Central memory CD4-positive, alpha-beta T cell (primary cell): ENCODE measurements around the gene IL36A.

ENCODE experiments used
- DNase-seq: peaks from one replicate; pipeline ENCODE4 v3.0.0; 2022
- total RNA-seq, 3 experiments: gene quantifications; one replicate each; lab custom pipeline; 2026; lab: John Stamatoyannopoulos, UW

The IL36A gene
- 0 to 0.58 (median 0.44) reads per million in 3 experiments for total RNA-seq

- DNase-seq, result no peak
These were observed at the start of gene IL36A for GRCh38 chr2:113005030-113005509. Gene IL36A (plus strand): TSS chr2:113005459. CDS start chr2:113005872, 413 bp downstream.

- no peak for DNase-seq
These were observed 47.7 kb upstream of the IL36A start for GRCh38 chr2:112957511-112957910.

GRCh38 chr2:112958428-112959108 lies 46.7 kb upstream of the IL36A start:
- peak; percentile 32 for DNase-seq

- DNase-seq, result no peak
These were observed 46.0 kb upstream of the IL36A start for GRCh38 chr2:112959109-112959812.

- DNase-seq, result no peak
These were observed 44.9 kb upstream of the IL36A start for GRCh38 chr2:112960230-112960825.

GRCh38 chr2:112962308-112963175 lies 42.7 kb upstream of the IL36A start:
- DNase-seq, result no peak

- no peak for DNase-seq
These were observed 38.2 kb upstream of the IL36A start for GRCh38 chr2:112967023-112967422.

- no peak for DNase-seq
These were observed 32.7 kb upstream of the IL36A start for GRCh38 chr2:112972423-112973086.

GRCh38 chr2:112973156-112973555 lies 32.1 kb upstream of the IL36A start:
- DNase-seq, result no peak

GRCh38 chr2:112977559-112978056 lies 27.7 kb upstream of the IL36A start, which contains the start of gene IL36G:
Gene IL36G (plus strand): TSS chr2:112978006. CDS start chr2:112978639, 633 bp downstream.
- DNase-seq, result no peak

GRCh38 chr2:112979731-112980130 lies 25.5 kb upstream of the IL36A start:
- DNase-seq, result no peak

GRCh38 chr2:112980537-112980936 lies 24.7 kb upstream of the IL36A start:
- no peak for DNase-seq

GRCh38 chr2:112985090-112985489 lies 20.2 kb upstream of the IL36A start:
- peak; percentile 27 for DNase-seq

GRCh38 chr2:112989611-112990010 lies 15.6 kb upstream of the IL36A start:
- no peak for DNase-seq

GRCh38 chr2:112993831-112994230 lies 11.4 kb upstream of the IL36A start:
- no peak for DNase-seq

GRCh38 chr2:112994648-112995047 lies 10.6 kb upstream of the IL36A start:
- no peak for DNase-seq

- DNase-seq, result peak; percentile 16
These were observed 9.8 kb upstream of the IL36A start for GRCh38 chr2:112995346-112995920.

GRCh38 chr2:112996635-112997034 lies 8.6 kb upstream of the IL36A start:
- peak; percentile 89 for DNase-seq

- no peak for DNase-seq
These were observed 8.1 kb upstream of the IL36A start for GRCh38 chr2:112997151-112997550.

GRCh38 chr2:113000436-113000835 lies 4.8 kb upstream of the IL36A start:
- DNase-seq, result no peak

- no peak for DNase-seq
These were observed 2.6 kb upstream of the IL36A start for GRCh38 chr2:113002677-113003076.
